WTC11 (cell line): Measurements from ENCODE around the gene ILKAP. TPM values are rescaled to one million over a fixed set of nuclear protein-coding genes. Genes with fewer than 3 reads are reported as not detected.

Experiments
- ATAC-seq: fragments of 200-7000 bp; cut with Tn5 transposase; 2 replicates; pipeline ENCODE4 v1.10.0; 2021; ENCODE audit warnings: mild to moderate bottlenecking, moderate library complexity
- CTCF ChIA-PET: fragments of 300-600 bp; sonication (Branson Sonifier 250); formaldehyde crosslinking; loops from one replicate; lab custom pipeline; 2021; ENCODE audit warnings: antibody characterized with exemption; lab: Charles Lee
- POLR2A ChIA-PET: fragments of 350-600 bp; sonication (Branson Sonifier 250); formaldehyde crosslinking; loops from one replicate; lab custom pipeline; 2021; ENCODE audit warnings: antibody characterized with exemption; lab: Charles Lee
- DNase-seq: peaks from one replicate; pipeline ENCODE4 v3.0.0; 2021; ENCODE audit warnings: low spot score
- H3K27ac Mint-ChIP-seq: 2 replicates; pipeline ENCODE4 v1.8.0; 2021; ENCODE audit warnings: mixed read lengths
- H3K27me3 Mint-ChIP-seq: 2 replicates; pipeline ENCODE4 v1.8.0; 2021; ENCODE audit warnings: low read depth, mild to moderate bottlenecking, moderate library complexity, mixed read lengths
- H3K36me3 Mint-ChIP-seq: 2 replicates; pipeline ENCODE4 v1.8.0; 2021; ENCODE audit warnings: mixed read lengths
- H3K4me1 Mint-ChIP-seq: 2 replicates; pipeline ENCODE4 v1.8.0; 2022; ENCODE audit warnings: mixed read lengths
- H3K4me3 Mint-ChIP-seq: 2 replicates; pipeline ENCODE4 v1.8.0; 2021; ENCODE audit warnings: mild to moderate bottlenecking, moderate library complexity, mixed read lengths
- H3K9me3 Mint-ChIP-seq: 2 replicates; pipeline ENCODE4 v1.8.0; 2021; ENCODE audit warnings: mixed read lengths
- AR ChIP-seq: fragments of 250-450 bp; sonication (Bioruptor Pico); IDR thresholded peaks from 2 replicates; pipeline ENCODE4 v1.9.0; 2021; ENCODE audit warnings: mild to moderate bottlenecking
- CDX4 ChIP-seq: fragments of 250-450 bp; sonication (Bioruptor Pico); IDR thresholded peaks from 2 replicates; pipeline ENCODE4 v1.9.0; 2021; ENCODE audit warnings: moderate library complexity, mild to moderate bottlenecking, inconsistent platforms, borderline replicate concordance
- CTCF ChIP-seq: fragments of 200-600 bp; IDR thresholded peaks from 2 replicates; pipeline ENCODE4 v1.8.0; 2022; ENCODE audit warnings: antibody characterized with exemption
- E2F1 ChIP-seq: sonication (generic); formaldehyde crosslinking; IDR thresholded peaks from 2 replicates; pipeline ENCODE4 v1.8.0; 2022; ENCODE audit warnings: mild to moderate bottlenecking, missing genetic modification reagents
- ETV6 ChIP-seq: sonication (generic); formaldehyde crosslinking; IDR thresholded peaks from 2 replicates; pipeline ENCODE4 v1.8.1; 2022; ENCODE audit warnings: mild to moderate bottlenecking, missing genetic modification reagents
- FOXJ3 ChIP-seq: sonication (generic); formaldehyde crosslinking; IDR thresholded peaks from 2 replicates; pipeline ENCODE4 v1.9.0; 2021; ENCODE audit warnings: missing genetic modification reagents, mild to moderate bottlenecking, borderline replicate concordance
- GTF2I ChIP-seq: fragments of 250-450 bp; sonication (Bioruptor Pico); conservative IDR thresholded peaks from 2 replicates; pipeline ENCODE4 v1.4.0; 2021; ENCODE audit warnings: mild to moderate bottlenecking
- HMGXB4 ChIP-seq: sonication (generic); formaldehyde crosslinking; IDR thresholded peaks from 2 replicates; pipeline ENCODE4 v1.8.1; 2023; ENCODE audit warnings: mild to moderate bottlenecking, moderate library complexity, missing genetic modification reagents
- IRF2 ChIP-seq: sonication (generic); formaldehyde crosslinking; IDR thresholded peaks from 2 replicates; pipeline ENCODE4 v1.8.0; 2022; ENCODE audit warnings: low read depth, missing genetic modification reagents, borderline replicate concordance
- JAZF1 ChIP-seq: fragments of 250-450 bp; sonication (Bioruptor Pico); IDR thresholded peaks from 2 replicates; pipeline ENCODE4 v1.9.0; 2021; ENCODE audit warnings: moderate library complexity, mild to moderate bottlenecking, inconsistent platforms
- JUN ChIP-seq: sonication (generic); formaldehyde crosslinking; IDR thresholded peaks from 2 replicates; pipeline ENCODE4 v1.8.0; 2023; ENCODE audit warnings: mild to moderate bottlenecking, missing genetic modification reagents
- KAT7 ChIP-seq: sonication (generic); formaldehyde crosslinking; IDR thresholded peaks from 2 replicates; pipeline ENCODE4 v1.8.1; 2023; ENCODE audit warnings: missing genetic modification reagents, mild to moderate bottlenecking, borderline replicate concordance
- MLX ChIP-seq: sonication (generic); formaldehyde crosslinking; IDR thresholded peaks from 2 replicates; pipeline ENCODE4 v1.8.1; 2023; ENCODE audit warnings: mild to moderate bottlenecking, missing genetic modification reagents, moderate library complexity
- MXD4 ChIP-seq: fragments of 250-450 bp; sonication (Bioruptor Pico); IDR thresholded peaks from 2 replicates; pipeline ENCODE4 v1.8.0; 2021; ENCODE audit warnings: mild to moderate bottlenecking, moderate library complexity, borderline replicate concordance
- NFATC4 ChIP-seq: fragments of 250-450 bp; sonication (Bioruptor Pico); IDR thresholded peaks from 2 replicates; pipeline ENCODE4 v1.9.0; 2021; ENCODE audit warnings: mild to moderate bottlenecking
- NR2C2 ChIP-seq: sonication (generic); formaldehyde crosslinking; IDR thresholded peaks from 2 replicates; pipeline ENCODE4 v1.8.0; 2022; ENCODE audit warnings: mild to moderate bottlenecking, missing genetic modification reagents
- PRRX2 ChIP-seq: fragments of 250-450 bp; sonication (Bioruptor Pico); IDR thresholded peaks from 2 replicates; pipeline ENCODE4 v1.8.0; 2021; ENCODE audit warnings: mild to moderate bottlenecking
- RELA ChIP-seq: sonication (generic); formaldehyde crosslinking; IDR thresholded peaks from 2 replicates; pipeline ENCODE4 v1.8.1; 2022; ENCODE audit warnings: missing genetic modification reagents, mild to moderate bottlenecking, borderline replicate concordance
- SMAD3 ChIP-seq: sonication (generic); formaldehyde crosslinking; IDR thresholded peaks from 2 replicates; pipeline ENCODE4 v1.8.0; 2022; ENCODE audit warnings: missing genetic modification reagents, mild to moderate bottlenecking, borderline replicate concordance
- TEAD1 ChIP-seq: sonication (generic); formaldehyde crosslinking; IDR thresholded peaks from 2 replicates; pipeline ENCODE4 v1.8.0; 2022; ENCODE audit warnings: mild to moderate bottlenecking, missing genetic modification reagents
- USF1 ChIP-seq: sonication (generic); formaldehyde crosslinking; IDR thresholded peaks from 2 replicates; pipeline ENCODE4 v1.8.0; 2022; ENCODE audit warnings: mild to moderate bottlenecking, missing genetic modification reagents
- ZMAT4 ChIP-seq: fragments of 250-450 bp; sonication (Bioruptor Pico); IDR thresholded peaks from 2 replicates; pipeline ENCODE4 v1.9.0; 2021; ENCODE audit warnings: mild to moderate bottlenecking
- ZNF219 ChIP-seq: sonication (generic); formaldehyde crosslinking; IDR thresholded peaks from 2 replicates; pipeline ENCODE4 v1.8.0; 2023; ENCODE audit warnings: missing genetic modification reagents, mild to moderate bottlenecking, borderline replicate concordance
- ZNF317 ChIP-seq: sonication (generic); formaldehyde crosslinking; IDR thresholded peaks from 2 replicates; pipeline ENCODE4 v1.8.1; 2023; ENCODE audit warnings: low read depth, mild to moderate bottlenecking, moderate library complexity, missing genetic modification reagents, borderline replicate concordance
- total RNA-seq: library from RNA; stranded (reverse); gene quantifications from 3 replicates; pipeline ENCODE4 v1.2.3, GENCODE V29; 2021

The ILKAP gene
- total RNA-seq, 1 experiment from 2014 or later = 32.7 TPM

- Mint-ChIP-seq H3K4me3 (no peak overlapping the region), H3K27me3 (no peaks in the 10 kb centered on the region), H3K9me3 (no peaks in the 10 kb centered on the region), H3K36me3 (no peaks in the 10 kb centered on the region), H3K4me1 (no peaks in the 10 kb centered on the region), H3K27ac (no peak overlapping the region)
- DNase-seq (no peak), ATAC-seq (no peak)
- ChIA-PET POLR2A (no interaction called here), CTCF (interaction anchor here (0.6 to 2.7 kb wide), 11 partner anchors 8 to 556 kb away, joined by 3 to 41 read pairs (median 6); partner anchors contain the start of genes KLHL30 and SCLY)
- no peak for TF ChIP-seq PRRX2 (CRISPR knock-in tag)
- TF ChIP-seq GTF2I (CRISPR knock-in tag) = no peak
- no peak for TF ChIP-seq USF1 (CRISPR knock-in tag)
- no peak for TF ChIP-seq ETV6
- no peak for TF ChIP-seq FOXJ3 (CRISPR knock-in tag)
- no peak for TF ChIP-seq CDX4
- no peak for TF ChIP-seq JUN (CRISPR knock-in tag)
- no peak for TF ChIP-seq ZMAT4 (CRISPR knock-in tag)
- no peak for TF ChIP-seq MXD4 (CRISPR knock-in tag)
- no peak for TF ChIP-seq ZNF219 (CRISPR knock-in tag)
- TF ChIP-seq IRF2 (CRISPR knock-in tag) = no peak
Observed at GRCh38 chr2:238128061-238128440, 75.4 kb downstream of the ILKAP start.

GRCh38 chr2:238127165-238128060, 76.1 kb downstream of the ILKAP start:
- no peaks in the 10 kb centered on the region for H3K4me1 Mint-ChIP-seq
- no peak overlapping the region for H3K4me3 Mint-ChIP-seq
- no peaks in the 10 kb centered on the region for H3K9me3 Mint-ChIP-seq
- POLR2A ChIA-PET = no interaction called here
- ATAC-seq (peak; percentile 46), DNase-seq (no peak)
- CTCF ChIA-PET = interaction anchor here (0.6 to 2.7 kb wide), 19 partner anchors 11 to 614 kb away, joined by 3 to 41 read pairs (median 4); partner anchors contain the start of gene KLHL30
- no peaks in the 10 kb centered on the region for H3K36me3 Mint-ChIP-seq
- H3K27ac Mint-ChIP-seq = no peak overlapping the region
- H3K27me3 Mint-ChIP-seq = no peaks in the 10 kb centered on the region
- no peak for TF ChIP-seq TEAD1
- TF ChIP-seq CTCF = no peak
- TF ChIP-seq NFATC4 = no peak
- TF ChIP-seq AR = no peak
- no peak for TF ChIP-seq KAT7 (CRISPR knock-in tag)
- no peak for TF ChIP-seq HMGXB4
- TF ChIP-seq ZNF317 (CRISPR knock-in tag) = no peak
- TF ChIP-seq JAZF1 (CRISPR knock-in tag) = no peak
- no peak for TF ChIP-seq SMAD3
- no peak for TF ChIP-seq MLX (CRISPR knock-in tag)
- no peak for TF ChIP-seq E2F1 (CRISPR knock-in tag)
- no peak for TF ChIP-seq NR2C2 (CRISPR knock-in tag)
- TF ChIP-seq RELA (CRISPR knock-in tag) = no peak
- TF ChIP-seq IRF2 (CRISPR knock-in tag) = no peak
